GM12878 (cell line): ENCODE results near the gene SYNPR.

Source experiments
- CHD4 ChIP-seq: fragments of 200-600 bp; sonication (generic); IDR thresholded peaks from 2 replicates; pipeline ENCODE4 v1.6.1; 2016; ENCODE audit warnings: mild to moderate bottlenecking
- EZH2 ChIP-seq: IDR thresholded peaks from 2 replicates; pipeline ENCODE4 v1.6.1; 2012; ENCODE audit warnings: low read depth, mild to moderate bottlenecking, control low read depth, inconsistent platforms, low read length, borderline replicate concordance; ENCODE audit not compliant: control insufficient read depth
- KLF5 ChIP-seq: fragments of 450-650 bp; IDR thresholded peaks from 2 replicates; pipeline ENCODE4 v1.6.1; 2014; ENCODE audit warnings: mild to moderate bottlenecking; ENCODE audit not compliant: partially characterized antibody
- MTA2 ChIP-seq: fragments of 450-650 bp; IDR thresholded peaks from 2 replicates; pipeline ENCODE4 v1.6.1; 2016; ENCODE audit warnings: low read depth, mild to moderate bottlenecking, moderate library complexity
- MYC ChIP-seq: IDR thresholded peaks from 2 replicates; pipeline ENCODE4 v1.6.1; 2011; ENCODE audit warnings: mild to moderate bottlenecking, low read length, moderate library complexity, inconsistent platforms; ENCODE audit not compliant: insufficient read depth, insufficient replicate concordance, insufficient read length, severe bottlenecking
- POLR2A ChIP-seq: IDR thresholded peaks from 2 replicates; pipeline ENCODE4 v1.6.1; 2011; ENCODE audit warnings: low read depth, mild to moderate bottlenecking, low read length
- POLR2AphosphoS5 ChIP-seq: IDR thresholded peaks from 2 replicates; pipeline ENCODE4 v1.6.1; 2011; ENCODE audit warnings: mild to moderate bottlenecking, low read length, inconsistent platforms
- POU2F2 ChIP-seq: IDR thresholded peaks from 3 replicates; pipeline ENCODE4 v1.6.1; 2011; ENCODE audit warnings: low read depth, mild to moderate bottlenecking, low read length, borderline replicate concordance
- RAD21 ChIP-seq: IDR thresholded peaks from 2 replicates; pipeline ENCODE4 v1.6.1; 2011; ENCODE audit warnings: mild to moderate bottlenecking, low read depth, low read length, moderate library complexity; ENCODE audit not compliant: insufficient read depth
- TF ChIP-seq, protein P1 (sequence below): IDR thresholded peaks from 2 replicates; pipeline ENCODE4 v1.6.1; 2011; ENCODE audit warnings: low read depth, low read length, improper control_type of control experiment, borderline replicate concordance
- TF ChIP-seq, protein P2 (sequence below), 3 experiments: IDR thresholded peaks in 2 of 3; conservative IDR thresholded peaks in 1 of 3; 2 replicates each; pipeline ENCODE4 v1.5.1; 2011; ENCODE audit warnings: low read depth in 3 of 3, low read length in 3 of 3, mild to moderate bottlenecking in 3 of 3, control low read depth in 2 of 3, moderate library complexity in 2 of 3, inconsistent platforms in 1 of 3, mixed read lengths in 1 of 3; ENCODE audit not compliant: control insufficient read depth in 2 of 3, insufficient read depth in 1 of 3; ENCODE audit errors: extremely low read depth in 1 of 3
- TF ChIP-seq, protein P3 (sequence below): IDR thresholded peaks from 2 replicates; pipeline ENCODE4 v1.6.1; 2012; ENCODE audit warnings: mild to moderate bottlenecking, low read depth, low read length

GRCh38 chr3:63481627-63482026 lies 203.5 kb downstream of the SYNPR start:
- TF ChIP-seq MYC: no peak
- TF ChIP-seq, protein P1, sequence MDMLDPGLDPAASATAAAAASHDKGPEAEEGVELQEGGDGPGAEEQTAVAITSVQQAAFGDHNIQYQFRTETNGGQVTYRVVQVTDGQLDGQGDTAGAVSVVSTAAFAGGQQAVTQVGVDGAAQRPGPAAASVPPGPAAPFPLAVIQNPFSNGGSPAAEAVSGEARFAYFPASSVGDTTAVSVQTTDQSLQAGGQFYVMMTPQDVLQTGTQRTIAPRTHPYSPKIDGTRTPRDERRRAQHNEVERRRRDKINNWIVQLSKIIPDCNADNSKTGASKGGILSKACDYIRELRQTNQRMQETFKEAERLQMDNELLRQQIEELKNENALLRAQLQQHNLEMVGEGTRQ: no peak
- no peak for TF ChIP-seq RAD21
- TF ChIP-seq, protein P2, sequence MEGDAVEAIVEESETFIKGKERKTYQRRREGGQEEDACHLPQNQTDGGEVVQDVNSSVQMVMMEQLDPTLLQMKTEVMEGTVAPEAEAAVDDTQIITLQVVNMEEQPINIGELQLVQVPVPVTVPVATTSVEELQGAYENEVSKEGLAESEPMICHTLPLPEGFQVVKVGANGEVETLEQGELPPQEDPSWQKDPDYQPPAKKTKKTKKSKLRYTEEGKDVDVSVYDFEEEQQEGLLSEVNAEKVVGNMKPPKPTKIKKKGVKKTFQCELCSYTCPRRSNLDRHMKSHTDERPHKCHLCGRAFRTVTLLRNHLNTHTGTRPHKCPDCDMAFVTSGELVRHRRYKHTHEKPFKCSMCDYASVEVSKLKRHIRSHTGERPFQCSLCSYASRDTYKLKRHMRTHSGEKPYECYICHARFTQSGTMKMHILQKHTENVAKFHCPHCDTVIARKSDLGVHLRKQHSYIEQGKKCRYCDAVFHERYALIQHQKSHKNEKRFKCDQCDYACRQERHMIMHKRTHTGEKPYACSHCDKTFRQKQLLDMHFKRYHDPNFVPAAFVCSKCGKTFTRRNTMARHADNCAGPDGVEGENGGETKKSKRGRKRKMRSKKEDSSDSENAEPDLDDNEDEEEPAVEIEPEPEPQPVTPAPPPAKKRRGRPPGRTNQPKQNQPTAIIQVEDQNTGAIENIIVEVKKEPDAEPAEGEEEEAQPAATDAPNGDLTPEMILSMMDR (IDR thresholded peaks at IDR 0.05 in 2 of 3, conservative IDR thresholded peaks at IDR 0.05 in 1 of 3; ENCODE audit: control insufficient read depth in 2 of 3, extremely low read depth in 1 of 3, insufficient read depth in 1 of 3, low read depth in 3 of 3, low read length in 3 of 3): no peak
- no peak for TF ChIP-seq POLR2AphosphoS5
- TF ChIP-seq KLF5: no peak
- no peak for TF ChIP-seq MTA2
- no peak for TF ChIP-seq POLR2A
- no peak for TF ChIP-seq EZH2
- TF ChIP-seq, protein P3, sequence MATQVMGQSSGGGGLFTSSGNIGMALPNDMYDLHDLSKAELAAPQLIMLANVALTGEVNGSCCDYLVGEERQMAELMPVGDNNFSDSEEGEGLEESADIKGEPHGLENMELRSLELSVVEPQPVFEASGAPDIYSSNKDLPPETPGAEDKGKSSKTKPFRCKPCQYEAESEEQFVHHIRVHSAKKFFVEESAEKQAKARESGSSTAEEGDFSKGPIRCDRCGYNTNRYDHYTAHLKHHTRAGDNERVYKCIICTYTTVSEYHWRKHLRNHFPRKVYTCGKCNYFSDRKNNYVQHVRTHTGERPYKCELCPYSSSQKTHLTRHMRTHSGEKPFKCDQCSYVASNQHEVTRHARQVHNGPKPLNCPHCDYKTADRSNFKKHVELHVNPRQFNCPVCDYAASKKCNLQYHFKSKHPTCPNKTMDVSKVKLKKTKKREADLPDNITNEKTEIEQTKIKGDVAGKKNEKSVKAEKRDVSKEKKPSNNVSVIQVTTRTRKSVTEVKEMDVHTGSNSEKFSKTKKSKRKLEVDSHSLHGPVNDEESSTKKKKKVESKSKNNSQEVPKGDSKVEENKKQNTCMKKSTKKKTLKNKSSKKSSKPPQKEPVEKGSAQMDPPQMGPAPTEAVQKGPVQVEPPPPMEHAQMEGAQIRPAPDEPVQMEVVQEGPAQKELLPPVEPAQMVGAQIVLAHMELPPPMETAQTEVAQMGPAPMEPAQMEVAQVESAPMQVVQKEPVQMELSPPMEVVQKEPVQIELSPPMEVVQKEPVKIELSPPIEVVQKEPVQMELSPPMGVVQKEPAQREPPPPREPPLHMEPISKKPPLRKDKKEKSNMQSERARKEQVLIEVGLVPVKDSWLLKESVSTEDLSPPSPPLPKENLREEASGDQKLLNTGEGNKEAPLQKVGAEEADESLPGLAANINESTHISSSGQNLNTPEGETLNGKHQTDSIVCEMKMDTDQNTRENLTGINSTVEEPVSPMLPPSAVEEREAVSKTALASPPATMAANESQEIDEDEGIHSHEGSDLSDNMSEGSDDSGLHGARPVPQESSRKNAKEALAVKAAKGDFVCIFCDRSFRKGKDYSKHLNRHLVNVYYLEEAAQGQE: no peak
- TF ChIP-seq CHD4: no peak
- TF ChIP-seq POU2F2: no peak
